NOMO-1 treated with DMSO at 0.1 percent for 48 hours (cell line): ENCODE measurements around the gene PAPOLB.
A peak's percentile ranks its signal among the peaks of the same experiment; 100 is the strongest.

Source experiments
- DNase-seq: peaks from one replicate; lab custom pipeline; 2025; ENCODE audit not compliant: unreplicated experiment; lab: John Stamatoyannopoulos, UW

The PAPOLB gene

DNA sequence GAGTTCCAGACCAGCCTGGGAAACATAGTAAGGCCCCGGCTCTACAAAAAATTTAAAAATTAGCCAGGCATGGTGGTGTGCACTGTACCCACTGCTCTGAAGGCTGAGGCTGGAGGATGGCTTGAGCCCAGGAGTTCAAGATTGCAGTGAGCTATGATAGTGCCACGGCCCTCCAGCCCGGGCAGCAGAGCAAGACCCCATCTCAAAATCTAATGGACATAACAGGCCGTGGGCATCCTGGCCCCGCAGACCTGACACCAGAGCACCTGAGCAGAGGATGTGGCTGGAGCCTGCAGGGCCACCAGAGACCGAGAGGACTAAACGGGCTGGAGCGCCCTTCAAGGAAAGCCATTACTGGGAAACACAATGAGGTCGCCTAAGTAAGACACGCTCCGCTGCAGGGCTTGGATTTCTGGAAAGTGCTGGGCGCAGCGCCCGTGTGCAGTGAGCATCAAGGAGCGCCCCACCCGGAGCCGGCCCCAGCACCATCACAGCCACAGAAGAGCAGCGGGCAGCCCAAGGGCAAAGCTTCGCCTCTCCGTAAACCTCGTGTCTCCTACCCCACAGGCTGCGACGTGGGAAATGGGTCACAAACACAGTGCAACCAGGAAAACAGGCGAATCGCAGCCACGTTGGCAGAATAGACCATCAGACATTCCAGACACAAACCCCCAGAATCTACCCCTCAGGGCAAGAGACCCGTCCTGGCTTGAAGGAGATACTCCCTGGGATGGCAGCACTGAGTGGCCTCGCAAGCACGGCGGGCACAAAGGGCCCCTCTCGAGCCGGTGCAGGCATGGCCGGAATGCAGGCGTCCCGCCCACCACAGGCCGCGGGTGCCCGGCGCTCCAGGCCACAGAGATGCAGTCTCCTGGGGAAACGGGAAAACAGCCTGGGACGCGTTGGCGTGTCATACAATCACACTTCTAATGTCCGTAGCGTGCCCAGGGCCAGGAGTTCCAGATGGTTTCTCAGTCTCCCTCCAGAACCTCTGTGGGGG, 16.8 kb upstream of the PAPOLB start:
- no peak for DNase-seq

GRCh38 chr7:4876586-4876985, 14.8 kb upstream of the PAPOLB start:
- DNase-seq = no peak

DNA sequence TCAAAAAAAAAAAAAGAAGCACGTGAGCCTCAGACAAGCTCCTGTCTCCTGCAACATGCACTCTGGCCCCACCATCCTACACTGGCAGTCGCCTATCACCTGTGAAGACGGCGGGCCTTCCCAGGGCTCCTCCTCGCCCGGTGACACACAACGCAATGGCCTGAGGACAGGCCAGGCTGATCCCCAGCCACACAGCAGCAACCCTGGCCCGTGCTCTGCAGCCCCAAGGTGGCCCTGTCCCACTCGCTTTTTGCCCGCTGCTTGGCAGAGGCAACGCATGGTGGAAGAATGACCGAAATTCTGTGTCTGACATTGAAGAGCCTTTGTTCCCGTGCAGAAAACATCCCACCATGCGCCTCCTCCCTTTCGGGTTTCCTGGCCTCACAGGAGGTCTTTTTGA, 13.6 kb upstream of the PAPOLB start:
- no peak for DNase-seq

DNA sequence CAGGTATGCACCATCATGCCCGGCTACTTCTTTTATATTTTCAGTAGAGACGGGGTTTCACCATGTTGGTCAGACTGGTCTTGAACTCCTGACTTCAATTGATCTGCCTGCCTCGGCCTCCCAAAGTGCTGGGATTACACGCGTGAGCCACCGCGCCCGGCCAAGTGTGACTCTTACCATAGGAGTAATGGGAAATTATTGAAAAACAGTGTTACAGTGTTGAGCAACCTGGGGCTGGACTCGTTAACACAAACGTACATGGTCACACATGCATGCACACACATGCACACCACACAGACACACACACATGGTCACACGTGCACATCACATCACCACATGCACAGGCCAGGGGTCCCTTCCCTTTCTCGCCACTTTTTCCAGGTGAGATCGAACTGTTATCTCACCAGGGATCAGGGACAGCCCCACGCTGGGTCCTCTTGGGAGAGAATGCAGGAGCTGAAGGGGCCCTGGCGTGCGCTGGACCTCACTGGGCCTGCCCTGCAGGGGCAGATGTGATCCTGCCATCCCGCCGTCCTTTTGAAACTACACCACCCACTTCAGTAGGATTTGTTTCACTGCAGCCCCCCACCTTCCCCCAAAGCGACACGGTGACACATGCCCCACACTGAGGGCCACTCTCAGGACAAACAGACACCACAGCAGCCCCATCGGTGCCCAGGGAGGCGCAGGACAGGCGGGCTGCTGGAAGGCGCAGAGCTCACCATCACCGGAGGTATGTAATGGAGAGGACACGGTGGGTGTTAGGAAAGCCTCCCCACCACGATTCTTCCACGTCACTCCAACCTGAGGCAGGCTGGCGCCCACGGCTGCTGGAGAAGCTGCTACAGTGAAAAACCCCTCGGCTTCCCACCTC, 11.5 kb upstream of the PAPOLB start:
- DNase-seq = no peak

- no peak for DNase-seq
Observed at GRCh38 chr7:4871930-4872675, 10.3 kb upstream of the PAPOLB start.

DNA sequence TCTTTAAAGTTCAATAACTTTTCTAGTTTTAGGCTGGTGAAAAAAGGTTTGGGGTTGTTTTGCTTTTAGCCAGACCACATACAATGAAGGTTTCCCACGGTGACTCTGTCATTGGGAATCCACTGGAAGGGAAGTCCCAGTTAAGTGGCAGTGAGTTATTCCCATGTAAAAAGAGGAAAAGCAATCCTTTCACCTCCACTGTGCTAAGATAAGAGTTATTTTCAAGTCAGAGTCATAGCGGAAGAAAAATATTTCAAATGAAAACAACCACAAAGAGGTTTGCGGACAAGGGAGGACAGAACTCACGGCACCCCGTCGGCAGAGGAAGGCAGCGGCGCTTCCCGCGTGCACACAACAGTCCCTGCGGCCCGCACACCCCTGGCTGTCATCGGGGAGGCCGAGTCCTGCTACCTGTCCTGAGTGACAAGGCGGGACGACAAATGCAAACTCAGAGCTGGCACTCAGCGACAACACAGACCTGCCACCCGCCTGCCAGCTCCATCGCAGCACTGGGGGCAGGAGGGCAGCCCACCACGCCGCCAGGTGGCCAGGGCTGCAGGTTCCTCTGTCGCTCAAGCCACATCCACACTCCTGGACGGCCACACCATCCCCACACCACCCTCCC, 9.3 kb upstream of the PAPOLB start:
- DNase-seq = no peak

- no peak for DNase-seq
Observed at GRCh38 chr7:4868493-4868892, 6.7 kb upstream of the PAPOLB start.

GRCh38 chr7:4866528-4867496, 5.0 kb upstream of the PAPOLB start:
- DNase-seq = no peak

GRCh38 chr7:4862156-4862555, 326 bp upstream of the PAPOLB start:
- no peak for DNase-seq

DNA sequence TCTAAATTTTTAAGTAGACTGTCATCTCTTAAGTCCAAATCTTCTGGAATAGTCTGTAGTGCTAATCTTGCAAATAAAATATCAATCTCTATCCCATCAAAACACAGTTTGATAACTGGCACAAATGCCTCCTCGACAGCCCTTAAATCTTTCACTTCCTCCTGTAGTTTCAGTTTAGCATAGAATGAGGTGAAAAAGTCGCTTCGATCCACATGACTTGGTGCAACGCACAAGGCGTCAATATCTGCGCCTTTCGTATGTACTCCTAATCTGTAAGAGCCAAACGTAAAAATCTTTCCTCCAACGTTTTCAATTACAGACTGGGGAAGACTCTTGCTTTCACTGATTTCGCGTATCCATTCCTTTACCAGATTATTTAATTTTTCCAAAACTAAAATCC, 603 bp downstream of the PAPOLB start:
- no peak for DNase-seq

GRCh38 chr7:4857189-4857588, 4.6 kb downstream of the PAPOLB start:
- DNase-seq = no peak

GRCh38 chr7:4856336-4857057, 5.3 kb downstream of the PAPOLB start:
- no peak for DNase-seq

DNA sequence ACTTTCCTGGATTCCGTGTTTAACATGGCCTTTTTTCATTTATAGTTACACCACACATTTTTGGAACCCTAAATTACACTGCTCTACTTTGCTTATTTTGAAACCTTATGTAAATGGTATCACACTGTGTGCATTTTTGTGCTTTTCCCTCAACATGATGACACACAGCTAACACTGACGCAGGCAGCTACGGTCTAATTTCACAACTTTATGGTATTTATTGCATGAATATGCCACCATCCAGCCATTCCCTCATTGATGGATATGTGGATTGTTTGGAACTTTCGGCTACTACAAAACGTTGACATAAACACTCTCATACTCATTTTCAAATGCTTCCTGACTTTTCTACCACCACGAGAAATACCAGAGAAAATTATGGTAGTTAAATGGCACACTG, 6.9 kb downstream of the PAPOLB start:
- DNase-seq = no peak

- DNase-seq = no peak
Observed at GRCh38 chr7:4851459-4852422, 10.1 kb downstream of the PAPOLB start.

DNA sequence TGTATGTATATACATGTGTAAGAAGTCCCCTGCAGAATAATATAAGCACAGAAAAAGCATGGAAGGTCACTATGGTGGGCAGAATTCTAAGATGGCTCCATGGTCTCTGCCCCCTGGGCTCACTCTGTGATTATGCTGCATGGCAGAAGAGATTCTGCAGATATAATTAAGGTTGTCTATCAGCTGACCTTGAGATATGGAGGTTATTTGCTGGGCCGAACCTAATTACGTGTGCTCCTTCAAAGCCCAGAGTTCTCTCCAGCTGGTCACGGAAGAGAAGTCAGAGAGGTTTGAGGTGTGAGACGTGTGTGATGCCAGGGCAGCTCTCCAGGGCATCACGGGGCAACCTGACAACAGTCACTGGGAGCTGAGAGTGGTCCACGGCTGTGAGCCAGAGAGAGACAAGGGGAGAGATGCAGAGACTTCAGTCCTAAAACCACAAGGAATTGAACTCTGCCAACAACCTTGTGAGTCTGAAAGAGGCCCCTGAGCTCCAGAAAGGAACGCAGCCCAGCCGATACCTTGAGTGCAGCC, 11.5 kb downstream of the PAPOLB start:
- DNase-seq = no peak

DNA sequence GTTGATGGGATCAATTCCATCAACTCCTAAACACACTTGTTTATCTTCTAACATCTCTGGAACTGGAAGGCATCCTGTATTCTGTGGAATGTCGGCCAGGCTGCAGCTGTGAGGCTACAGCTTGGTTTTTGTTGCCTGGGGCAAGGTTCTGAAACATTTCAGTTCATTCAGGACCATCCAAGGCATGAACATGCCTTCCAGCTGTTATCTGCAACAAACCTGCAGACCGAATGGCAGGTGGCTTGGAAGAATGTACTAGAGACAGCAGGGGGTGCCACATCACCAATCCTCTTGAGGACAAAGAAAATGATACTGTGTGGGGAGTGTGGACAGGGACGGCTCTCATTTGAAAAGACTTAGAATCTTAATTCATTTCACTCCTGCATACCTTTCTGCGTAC, 12.4 kb downstream of the PAPOLB start:
- DNase-seq = no peak

GRCh38 chr7:4845740-4846142, 16.1 kb downstream of the PAPOLB start:
- DNase-seq = peak; percentile 37
